Endothelial cell of umbilical vein (primary cell): Measurements from ENCODE around the gene TBC1D10A. TPM values are rescaled to one million over a fixed set of nuclear protein-coding genes. Genes with fewer than 3 reads are reported as not detected.

Source experiments
- BruUV-seq: library from RNA; stranded (reverse); fragments of 400-500 nt; replicated peaks from 2 replicates; lab custom pipeline; 2021; lab: Mats Ljungman, UMichigan
- CTCF ChIA-PET: fragments of 300-600, 350-600 bp; sonication (Branson Sonifier 250); formaldehyde crosslinking; loops from one replicate; lab custom pipeline; 2021; ENCODE audit warnings: antibody characterized with exemption, inconsistent platforms; lab: Charles Lee
- POLR2A ChIA-PET: fragments of 300-600, 350-600 bp; sonication (Branson Sonifier 250); formaldehyde crosslinking; loops from one replicate; lab custom pipeline; 2021; ENCODE audit warnings: antibody characterized with exemption, inconsistent platforms; lab: Charles Lee
- DNase-seq: peaks from one replicate; pipeline ENCODE4 v3.0.0-alpha.2; 2011; ENCODE audit warnings: low read depth, low spot score
- FAIRE-seq: peaks from 2 replicates; lab custom pipeline; 2011; peaks lifted over from hg19 to GRCh38; lab: Jason Lieb, UNC
- H2AFZ ChIP-seq: 2 replicates; pipeline ENCODE4 v1.6.0; 2012; ENCODE audit warnings: low read depth, low read length, control low read depth, inconsistent platforms
- H3K27ac ChIP-seq: 2 replicates; pipeline ENCODE4 v1.5.1; 2011; ENCODE audit warnings: low read depth, mild to moderate bottlenecking, control low read depth, low read length, moderate library complexity; ENCODE audit not compliant: insufficient read depth
- H3K27me3 ChIP-seq, 2 experiments: 2 replicates each; pipeline versions ENCODE4 v1.6.0 to v1.6.1; 2011; ENCODE audit warnings: low read length in 2 of 2, mixed read lengths in 1 of 2; ENCODE audit not compliant: control insufficient read depth in 2 of 2, insufficient read depth in 2 of 2
- H3K36me3 ChIP-seq, 2 experiments: 2 replicates in 1 of 2; 3 replicates in 1 of 2; pipeline ENCODE4 v1.5.1; 2011; ENCODE audit warnings: low read length in 2 of 2, mild to moderate bottlenecking in 1 of 2, moderate library complexity in 1 of 2; ENCODE audit not compliant: control insufficient read depth in 2 of 2, insufficient read depth in 2 of 2; ENCODE audit errors: extremely low read depth in 1 of 2
- H3K4me1 ChIP-seq: 3 replicates; pipeline ENCODE4 v1.5.1; 2011; ENCODE audit warnings: mild to moderate bottlenecking, low read length; ENCODE audit not compliant: control insufficient read depth, insufficient read depth; ENCODE audit errors: extremely low read depth
- H3K4me2 ChIP-seq: 2 replicates; pipeline ENCODE4 v1.6.1; 2011; ENCODE audit warnings: low read length, control low read depth, mixed read lengths; ENCODE audit not compliant: insufficient read depth
- H3K4me3 ChIP-seq, 3 experiments: fragments of 200-600 bp in 1 of 3; sonication (generic), shearing (Covaris generic) in 1 of 3; replicated peaks in 1 of 3; 2 replicates each; pipeline ENCODE4 v1.5.1; 2011 to 2016; ENCODE audit warnings: control low read depth in 3 of 3, low read length in 3 of 3, mild to moderate bottlenecking in 2 of 3, inconsistent platforms in 1 of 3, low read depth in 1 of 3, moderate library complexity in 1 of 3; ENCODE audit not compliant: insufficient read depth in 1 of 3
- H3K79me2 ChIP-seq: 2 replicates; pipeline ENCODE4 v1.6.0; 2012; ENCODE audit warnings: low read length, inconsistent platforms; ENCODE audit not compliant: control insufficient read depth, insufficient read depth
- H3K9ac ChIP-seq: replicated peaks from 2 replicates; pipeline ENCODE3; 2011; ENCODE audit warnings: low read length, control low read depth; ENCODE audit not compliant: insufficient read depth; ENCODE audit errors: extremely low read depth
- H3K9me1 ChIP-seq: replicated peaks from 3 replicates; pipeline ENCODE4 v1.6.0; 2011; ENCODE audit warnings: mild to moderate bottlenecking, low read length; ENCODE audit not compliant: control insufficient read depth, insufficient read depth; ENCODE audit errors: extremely low read depth
- H3K9me3 ChIP-seq: replicated peaks from 2 replicates; pipeline ENCODE4 v1.5.1; 2012; ENCODE audit warnings: low read length, inconsistent platforms; ENCODE audit not compliant: control insufficient read depth, insufficient read depth
- H4K20me1 ChIP-seq: replicated peaks from 2 replicates; pipeline ENCODE3; 2011; ENCODE audit warnings: mild to moderate bottlenecking, low read length; ENCODE audit not compliant: control insufficient read depth, insufficient read depth; ENCODE audit errors: extremely low read depth
- EZH2 ChIP-seq: IDR thresholded peaks from 2 replicates; pipeline ENCODE4 v1.6.1; 2012; ENCODE audit warnings: borderline replicate concordance, low read depth, mild to moderate bottlenecking, moderate library complexity, low read length, inconsistent platforms; ENCODE audit not compliant: severe bottlenecking
- FOS ChIP-seq: IDR thresholded peaks from 2 replicates; pipeline ENCODE4 v1.6.1; 2011; ENCODE audit warnings: mild to moderate bottlenecking, low read length, moderate library complexity, borderline replicate concordance; ENCODE audit not compliant: insufficient read depth
- GATA2 ChIP-seq: IDR thresholded peaks from 2 replicates; pipeline ENCODE4 v1.7.0; 2011; ENCODE audit warnings: low read depth, mild to moderate bottlenecking, moderate library complexity, mixed read lengths, low read length; ENCODE audit not compliant: insufficient read length, insufficient read depth
- JUN ChIP-seq: IDR thresholded peaks from 2 replicates; pipeline ENCODE4 v1.6.1; 2011; ENCODE audit warnings: borderline replicate concordance, low read depth; ENCODE audit not compliant: insufficient read length, insufficient read depth
- MYC ChIP-seq: IDR thresholded peaks from one replicate; pipeline ENCODE4 v1.6.1; 2011; ENCODE audit warnings: mild to moderate bottlenecking, low read depth, low read length
- POLR2A ChIP-seq: IDR thresholded peaks from 2 replicates; pipeline ENCODE4 v1.6.1; 2012; ENCODE audit warnings: low read depth, mild to moderate bottlenecking, control low read depth, low read length
- POLR2AphosphoS5 ChIP-seq: IDR thresholded peaks from 2 replicates; pipeline ENCODE4 v1.6.1; 2012; ENCODE audit warnings: low read depth, mild to moderate bottlenecking, control low read depth, low read length, moderate library complexity; ENCODE audit not compliant: insufficient read depth
- dilution Hi-C: fragments of 300-500 bp; cut with MboI; formaldehyde crosslinking; loops from one replicate; pipeline ENCODE4 v1.15.0; 2019; ENCODE audit warnings: low sequenced_read_pairs; ENCODE audit not compliant: extremely low pct_ligation_motif_present
- intact Hi-C: fragments of 100-400 bp; cut with micrococcal nuclease; formaldehyde crosslinking; loops from one replicate; pipeline ENCODE4 v1.10.0; 2022
- polyA plus RNA-seq, 4 experiments: library from polyadenylated mRNA; depleted of rRNA in 3 of 4; stranded (reverse) in 3 of 4; unstranded in 1 of 4; fragments of >200 nt; gene quantifications; 2 replicates each; pipeline versions ENCODE4 v1.2.1 to v1.2.3, GENCODE V29; 2011 to 2012; ENCODE audit warnings: missing spikeins in 1 of 4
- total RNA-seq: library from RNA; stranded (reverse); gene quantifications from 2 replicates; pipeline ENCODE4 v1.2.3, GENCODE V29; 2021
- TF ChIP-seq, protein P1 (sequence below): IDR thresholded peaks from 2 replicates; pipeline ENCODE4 v1.6.1; 2011; ENCODE audit not compliant: insufficient read depth, insufficient read length
- TF ChIP-seq, protein P2 (sequence below), 2 donors: IDR thresholded peaks; 1 replicate in 1 of 2; 2 replicates in 1 of 2; pipeline ENCODE4 v1.5.1; 2011; ENCODE audit warnings: low read length in 2 of 2, mild to moderate bottlenecking in 2 of 2, moderate library complexity in 2 of 2, control low read depth in 1 of 2, inconsistent platforms in 1 of 2, low read depth in 1 of 2; ENCODE audit not compliant: insufficient read depth in 1 of 2; ENCODE audit errors: extremely low read depth in 1 of 2

Gene TBC1D10A
- total and polyA plus RNA-seq, 2 donors (not counting 3 experiments of a cell fraction or from before 2014, with no cell fraction given): 10.0 to 11.9 TPM

DNA sequence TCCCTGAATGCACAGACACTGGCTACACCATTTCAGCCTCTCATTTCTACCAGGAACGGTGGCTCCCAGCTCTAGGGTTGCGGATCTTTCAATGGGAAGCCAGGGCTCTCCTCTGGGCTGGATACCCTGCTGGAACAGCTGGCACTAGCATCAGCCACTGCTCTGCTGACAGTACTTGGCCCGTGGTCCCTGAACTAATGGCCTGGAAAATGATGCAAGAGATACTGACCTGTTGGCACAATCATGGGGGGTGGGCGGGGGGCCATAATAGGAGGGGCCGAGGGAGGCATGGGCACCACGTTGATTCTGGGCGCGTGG lies 10.7 kb upstream of the TBC1D10A start:
- ChIA-PET POLR2A (no interaction called here), CTCF (interaction anchor here (14.7 kb wide), 1 partner anchor 49 kb away, joined by 164 read pairs; the partner anchor contains the start of gene CASTOR1)
- H3K4me2 ChIP-seq: no peak overlapping the region
- no peak overlapping the region for H2AFZ ChIP-seq
- H3K36me3 ChIP-seq: peaks cover 40 to 86% of the 10 kb centered on the region in 2 experiments
- DNase-seq (no peak), FAIRE-seq (no peak)
- TF ChIP-seq MYC: no peak
- no peak for TF ChIP-seq FOS
- TF ChIP-seq, protein P1, sequence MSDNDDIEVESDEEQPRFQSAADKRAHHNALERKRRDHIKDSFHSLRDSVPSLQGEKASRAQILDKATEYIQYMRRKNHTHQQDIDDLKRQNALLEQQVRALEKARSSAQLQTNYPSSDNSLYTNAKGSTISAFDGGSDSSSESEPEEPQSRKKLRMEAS: no peak
- no peak for TF ChIP-seq GATA2
- TF ChIP-seq EZH2: no peak
- H3K9me3 ChIP-seq: no peaks in the 10 kb centered on the region
- H3K79me2 ChIP-seq: no peaks in the 10 kb centered on the region
- H3K4me1 ChIP-seq: no peaks in the 10 kb centered on the region
- no peak overlapping the region for H3K27ac ChIP-seq
- no peak overlapping the region for H3K4me3 ChIP-seq
- no TSS peak for BruUV-seq
- H3K9ac ChIP-seq: no peak overlapping the region
- no peaks in the 10 kb centered on the region for H3K9me1 ChIP-seq
- intact Hi-C loops: no loop called here
- dilution Hi-C loops: no loop called here
- no peaks in the 10 kb centered on the region for H4K20me1 ChIP-seq
- no peaks in the 10 kb centered on the region for H3K27me3 ChIP-seq

DNA sequence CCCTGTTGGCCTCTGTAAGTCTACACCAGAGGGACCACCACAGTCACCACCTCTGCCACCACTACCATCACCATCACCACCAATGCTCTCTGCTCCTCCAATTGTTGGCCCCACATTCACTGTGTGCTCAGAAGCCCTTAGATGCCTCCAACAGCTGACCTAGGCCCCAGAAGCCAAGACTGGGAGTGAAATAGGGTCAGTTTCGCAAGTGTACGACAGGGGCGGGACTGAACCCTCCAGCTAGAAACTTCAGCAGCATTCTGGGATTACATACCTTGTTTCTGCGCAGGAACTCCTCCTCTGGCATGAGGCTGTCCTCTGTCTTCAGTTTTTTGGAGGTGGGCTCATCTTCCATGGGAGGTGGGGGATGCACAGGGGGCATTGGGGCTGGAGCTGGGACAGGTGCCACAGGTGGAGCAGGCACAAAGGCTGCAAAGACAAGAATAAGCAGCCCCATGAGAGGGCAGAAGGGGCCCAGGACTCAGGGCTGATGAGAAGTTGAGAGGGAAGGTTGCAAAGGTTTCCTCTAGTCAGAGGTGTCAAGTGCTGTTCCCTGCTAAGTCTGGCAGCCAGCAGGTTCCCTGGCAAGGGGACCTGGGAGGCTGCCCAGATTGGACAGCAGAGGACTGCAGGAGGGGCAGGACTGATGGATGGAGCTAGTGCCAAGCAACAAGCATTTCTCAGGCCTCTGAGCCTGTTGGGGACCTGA lies 10.2 kb upstream of the TBC1D10A start:
- no peaks in the 10 kb centered on the region for H4K20me1 ChIP-seq
- BruUV-seq: no TSS peak
- DNase-seq: no peak
- no peaks in the 10 kb centered on the region for H3K79me2 ChIP-seq
- H3K4me1 ChIP-seq: no peaks in the 10 kb centered on the region
- CTCF ChIA-PET: interaction anchor here (14.7 kb wide), 1 partner anchor 48 kb away, joined by 164 read pairs; the partner anchor contains the start of gene CASTOR1
- H3K27me3 ChIP-seq: no peaks in the 10 kb centered on the region
- intact Hi-C loops (no loop called here), dilution Hi-C loops (no loop called here)
- no peak overlapping the region for H3K27ac ChIP-seq
- no peak for FAIRE-seq
- H2AFZ ChIP-seq: no peak overlapping the region
- H3K36me3 ChIP-seq: peaks cover 40 to 83% of the 10 kb centered on the region in 2 experiments
- no peaks in the 10 kb centered on the region for H3K9me3 ChIP-seq
- TF ChIP-seq, protein P2, sequence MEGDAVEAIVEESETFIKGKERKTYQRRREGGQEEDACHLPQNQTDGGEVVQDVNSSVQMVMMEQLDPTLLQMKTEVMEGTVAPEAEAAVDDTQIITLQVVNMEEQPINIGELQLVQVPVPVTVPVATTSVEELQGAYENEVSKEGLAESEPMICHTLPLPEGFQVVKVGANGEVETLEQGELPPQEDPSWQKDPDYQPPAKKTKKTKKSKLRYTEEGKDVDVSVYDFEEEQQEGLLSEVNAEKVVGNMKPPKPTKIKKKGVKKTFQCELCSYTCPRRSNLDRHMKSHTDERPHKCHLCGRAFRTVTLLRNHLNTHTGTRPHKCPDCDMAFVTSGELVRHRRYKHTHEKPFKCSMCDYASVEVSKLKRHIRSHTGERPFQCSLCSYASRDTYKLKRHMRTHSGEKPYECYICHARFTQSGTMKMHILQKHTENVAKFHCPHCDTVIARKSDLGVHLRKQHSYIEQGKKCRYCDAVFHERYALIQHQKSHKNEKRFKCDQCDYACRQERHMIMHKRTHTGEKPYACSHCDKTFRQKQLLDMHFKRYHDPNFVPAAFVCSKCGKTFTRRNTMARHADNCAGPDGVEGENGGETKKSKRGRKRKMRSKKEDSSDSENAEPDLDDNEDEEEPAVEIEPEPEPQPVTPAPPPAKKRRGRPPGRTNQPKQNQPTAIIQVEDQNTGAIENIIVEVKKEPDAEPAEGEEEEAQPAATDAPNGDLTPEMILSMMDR (IDR thresholded peaks at IDR 0.05; ENCODE audit: extremely low read depth in 1 of 2, insufficient read depth in 1 of 2, low read depth in 1 of 2, low read length in 2 of 2): no peak
- TF ChIP-seq POLR2A: no peak
- no peak for TF ChIP-seq MYC
- no peak for TF ChIP-seq POLR2AphosphoS5
- TF ChIP-seq FOS: no peak
- no peak for TF ChIP-seq JUN
- TF ChIP-seq GATA2: no peak
- TF ChIP-seq, protein P1: no peak
- TF ChIP-seq EZH2: no peak
- POLR2A ChIA-PET: no interaction called here
- H3K9me1 ChIP-seq: no peaks in the 10 kb centered on the region
- no peak overlapping the region for H3K4me2 ChIP-seq
- no peak overlapping the region for H3K4me3 ChIP-seq
- H3K9ac ChIP-seq: no peak overlapping the region
